ENCODE measurements around the gene GRN.
"Not testable (repeated sequence)": the region's sequence is repeated elsewhere in the genome, so short reads cannot be mapped to it uniquely, and the experiment has no call there.

Gene GRN

GRCh38 chr17:44334727-44335126 lies 10.4 kb upstream of the GRN start:
- peaks cover 5% of the 10 kb centered on the region for H3K4me1 ChIP-seq (ENCODE audit: insufficient read depth, low read length)
- no peak overlapping the region for H2AFZ ChIP-seq (ENCODE audit: low read depth, low read length)
- DNase-seq (no peak), ATAC-seq (ENCODE audit: insufficient read depth, low read depth) (no peak)
- no peak overlapping the region for H3K4me2 ChIP-seq (ENCODE audit: insufficient read depth, low read length)
- no peaks in the 10 kb centered on the region for H3K27me3 ChIP-seq (ENCODE audit: insufficient read depth, low read length, poor library complexity)
- no peak overlapping the region for H3K4me3 ChIP-seq (ENCODE audit: low read depth in 1 of 2, low read length in 2 of 2)
- no peaks in the 10 kb centered on the region for H3K36me3 ChIP-seq (ENCODE audit: insufficient read depth, low read length)
- no peak overlapping the region for H3K9ac ChIP-seq (ENCODE audit: low read depth, low read length)
- no peaks in the 10 kb centered on the region for H4K20me1 ChIP-seq (ENCODE audit: insufficient read depth, low read length)
- TF ChIP-seq CTCF (IDR thresholded peaks at IDR 0.05; ENCODE audit: borderline replicate concordance, extremely low read depth, low read length, poor library complexity, severe bottlenecking) (no peak), EZH2 (IDR thresholded peaks at IDR 0.05; ENCODE audit: borderline replicate concordance, low read depth, low read length, severe bottlenecking) (no peak)
- H3K9me3 ChIP-seq (ENCODE audit: insufficient read depth, low read length, severe bottlenecking), result no peaks in the 10 kb centered on the region
- H3K27ac ChIP-seq (ENCODE audit: low read length), result no peak overlapping the region
- no peaks in the 10 kb centered on the region for H3K79me2 ChIP-seq (ENCODE audit: insufficient read depth, low read length)

GRCh38 chr17:44335564-44335963 lies 9.5 kb upstream of the GRN start:
- Histone ChIP-seq H3K27me3 (ENCODE audit: insufficient read depth, low read length, poor library complexity) (no peaks in the 10 kb centered on the region), H3K79me2 (ENCODE audit: insufficient read depth, low read length) (no peaks in the 10 kb centered on the region), H3K4me1 (ENCODE audit: insufficient read depth, low read length) (peaks cover 5% of the 10 kb centered on the region), H3K4me3 (ENCODE audit: low read depth in 1 of 2, low read length in 2 of 2) (no peak overlapping the region), H3K9ac (ENCODE audit: low read depth, low read length) (no peak overlapping the region), H3K36me3 (ENCODE audit: insufficient read depth, low read length) (no peaks in the 10 kb centered on the region), H2AFZ (ENCODE audit: low read depth, low read length) (no peak overlapping the region), H4K20me1 (ENCODE audit: insufficient read depth, low read length) (no peaks in the 10 kb centered on the region), H3K27ac (ENCODE audit: low read length) (no peak overlapping the region), H3K4me2 (ENCODE audit: insufficient read depth, low read length) (no peak overlapping the region), H3K9me3 (ENCODE audit: insufficient read depth, low read length, severe bottlenecking) (no peaks in the 10 kb centered on the region)
- no peak for TF ChIP-seq CTCF (IDR thresholded peaks at IDR 0.05; ENCODE audit: borderline replicate concordance, extremely low read depth, low read length, poor library complexity, severe bottlenecking)
- no peak for TF ChIP-seq EZH2 (IDR thresholded peaks at IDR 0.05; ENCODE audit: borderline replicate concordance, low read depth, low read length, severe bottlenecking)
- no peak for DNase-seq
- no peak for ATAC-seq (ENCODE audit: insufficient read depth, low read depth)

GRCh38 chr17:44335968-44336367 lies 9.1 kb upstream of the GRN start:
- no peaks in the 10 kb centered on the region for H3K27me3 ChIP-seq (ENCODE audit: insufficient read depth, low read length, poor library complexity)
- H3K27ac ChIP-seq (ENCODE audit: low read length), result no peak overlapping the region
- no peak overlapping the region for H3K9ac ChIP-seq (ENCODE audit: low read depth, low read length)
- H3K9me3 ChIP-seq (ENCODE audit: insufficient read depth, low read length, severe bottlenecking), result no peaks in the 10 kb centered on the region
- H3K4me1 ChIP-seq (ENCODE audit: insufficient read depth, low read length), result peaks cover 3% of the 10 kb centered on the region
- no peaks in the 10 kb centered on the region for H4K20me1 ChIP-seq (ENCODE audit: insufficient read depth, low read length)
- TF ChIP-seq CTCF (IDR thresholded peaks at IDR 0.05; ENCODE audit: borderline replicate concordance, extremely low read depth, low read length, poor library complexity, severe bottlenecking) (no peak), EZH2 (IDR thresholded peaks at IDR 0.05; ENCODE audit: borderline replicate concordance, low read depth, low read length, severe bottlenecking) (no peak)
- no peak overlapping the region for H3K4me2 ChIP-seq (ENCODE audit: insufficient read depth, low read length)
- H3K36me3 ChIP-seq (ENCODE audit: insufficient read depth, low read length), result no peaks in the 10 kb centered on the region
- H3K79me2 ChIP-seq (ENCODE audit: insufficient read depth, low read length), result no peaks in the 10 kb centered on the region
- no peak for ATAC-seq (ENCODE audit: insufficient read depth, low read depth)
- no peak overlapping the region for H3K4me3 ChIP-seq (ENCODE audit: low read depth in 1 of 2, low read length in 2 of 2)
- DNase-seq, result no peak
- no peak overlapping the region for H2AFZ ChIP-seq (ENCODE audit: low read depth, low read length)

GRCh38 chr17:44338702-44339101 lies 6.4 kb upstream of the GRN start:
- no peaks in the 10 kb centered on the region for H3K9me3 ChIP-seq (ENCODE audit: insufficient read depth, low read length, severe bottlenecking)
- TF ChIP-seq EZH2 (IDR thresholded peaks at IDR 0.05; ENCODE audit: borderline replicate concordance, low read depth, low read length, severe bottlenecking) (no peak), CTCF (IDR thresholded peaks at IDR 0.05; ENCODE audit: borderline replicate concordance, extremely low read depth, low read length, poor library complexity, severe bottlenecking) (no peak)
- H3K36me3 ChIP-seq (ENCODE audit: insufficient read depth, low read length), result no peaks in the 10 kb centered on the region
- H3K4me1 ChIP-seq (ENCODE audit: insufficient read depth, low read length), result no peaks in the 10 kb centered on the region
- H3K4me3 ChIP-seq (ENCODE audit: low read depth in 1 of 2, low read length in 2 of 2), result no peak overlapping the region
- H3K27ac ChIP-seq (ENCODE audit: low read length), result no peak overlapping the region
- no peaks in the 10 kb centered on the region for H3K27me3 ChIP-seq (ENCODE audit: insufficient read depth, low read length, poor library complexity)
- DNase-seq, result no peak
- ATAC-seq (ENCODE audit: insufficient read depth, low read depth), result no peak
- H3K9ac ChIP-seq (ENCODE audit: low read depth, low read length), result no peak overlapping the region
- no peaks in the 10 kb centered on the region for H3K79me2 ChIP-seq (ENCODE audit: insufficient read depth, low read length)
- H2AFZ ChIP-seq (ENCODE audit: low read depth, low read length), result no peak overlapping the region
- no peak overlapping the region for H3K4me2 ChIP-seq (ENCODE audit: insufficient read depth, low read length)
- no peaks in the 10 kb centered on the region for H4K20me1 ChIP-seq (ENCODE audit: insufficient read depth, low read length)

- not testable (repeated sequence) for H3K79me2 ChIP-seq (ENCODE audit: insufficient read depth, low read length); H3K36me3 ChIP-seq (ENCODE audit: insufficient read depth, low read length); H3K9ac ChIP-seq (ENCODE audit: low read depth, low read length); H2AFZ ChIP-seq (ENCODE audit: low read depth, low read length); H3K4me3 ChIP-seq (ENCODE audit: low read depth in 1 of 2, low read length in 2 of 2); H4K20me1 ChIP-seq (ENCODE audit: insufficient read depth, low read length); H3K4me2 ChIP-seq (ENCODE audit: insufficient read depth, low read length); H3K27ac ChIP-seq (ENCODE audit: low read length); DNase-seq; H3K9me3 ChIP-seq (ENCODE audit: insufficient read depth, low read length, severe bottlenecking); ATAC-seq (ENCODE audit: insufficient read depth, low read depth); H3K27me3 ChIP-seq (ENCODE audit: insufficient read depth, low read length, poor library complexity)
- peaks cover 12% of the 10 kb centered on the region for H3K4me1 ChIP-seq (ENCODE audit: insufficient read depth, low read length)
Measured at GRCh38 chr17:44340553-44340952, 4.5 kb upstream of the GRN start.
